ENCODE data around the gene ITPR2. TPM values are rescaled to one million over a fixed set of nuclear protein-coding genes. Genes with fewer than 3 reads are reported as not detected.

The ITPR2 gene
- total RNA-seq, 4 donors from 2014 or later: 34.1 to 53.0 (median 41.0) TPM

DNA sequence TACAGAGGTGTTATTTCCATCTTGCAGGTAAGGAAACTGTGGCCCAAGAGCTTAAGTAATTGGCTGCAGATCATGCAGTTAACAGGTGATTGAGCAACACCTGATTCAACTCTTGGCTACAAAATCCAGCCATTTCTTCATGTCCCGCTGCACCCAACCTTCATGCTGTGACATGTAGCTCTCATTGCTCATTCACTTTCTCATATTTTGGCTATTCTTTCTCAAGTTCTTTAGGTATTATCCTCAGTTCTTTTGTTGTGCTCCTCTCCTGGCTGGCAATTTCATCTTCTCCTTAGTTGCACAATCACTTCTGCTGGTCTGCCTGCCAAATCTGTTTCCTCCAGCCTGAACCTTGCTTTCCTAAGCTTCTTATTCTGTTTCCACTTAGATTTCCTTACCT lies 336.8 kb downstream of the ITPR2 start:
- TF ChIP-seq, protein P1, sequence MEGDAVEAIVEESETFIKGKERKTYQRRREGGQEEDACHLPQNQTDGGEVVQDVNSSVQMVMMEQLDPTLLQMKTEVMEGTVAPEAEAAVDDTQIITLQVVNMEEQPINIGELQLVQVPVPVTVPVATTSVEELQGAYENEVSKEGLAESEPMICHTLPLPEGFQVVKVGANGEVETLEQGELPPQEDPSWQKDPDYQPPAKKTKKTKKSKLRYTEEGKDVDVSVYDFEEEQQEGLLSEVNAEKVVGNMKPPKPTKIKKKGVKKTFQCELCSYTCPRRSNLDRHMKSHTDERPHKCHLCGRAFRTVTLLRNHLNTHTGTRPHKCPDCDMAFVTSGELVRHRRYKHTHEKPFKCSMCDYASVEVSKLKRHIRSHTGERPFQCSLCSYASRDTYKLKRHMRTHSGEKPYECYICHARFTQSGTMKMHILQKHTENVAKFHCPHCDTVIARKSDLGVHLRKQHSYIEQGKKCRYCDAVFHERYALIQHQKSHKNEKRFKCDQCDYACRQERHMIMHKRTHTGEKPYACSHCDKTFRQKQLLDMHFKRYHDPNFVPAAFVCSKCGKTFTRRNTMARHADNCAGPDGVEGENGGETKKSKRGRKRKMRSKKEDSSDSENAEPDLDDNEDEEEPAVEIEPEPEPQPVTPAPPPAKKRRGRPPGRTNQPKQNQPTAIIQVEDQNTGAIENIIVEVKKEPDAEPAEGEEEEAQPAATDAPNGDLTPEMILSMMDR (IDR thresholded peaks at IDR 0.05; ENCODE audit: low read depth): no peak

DNA sequence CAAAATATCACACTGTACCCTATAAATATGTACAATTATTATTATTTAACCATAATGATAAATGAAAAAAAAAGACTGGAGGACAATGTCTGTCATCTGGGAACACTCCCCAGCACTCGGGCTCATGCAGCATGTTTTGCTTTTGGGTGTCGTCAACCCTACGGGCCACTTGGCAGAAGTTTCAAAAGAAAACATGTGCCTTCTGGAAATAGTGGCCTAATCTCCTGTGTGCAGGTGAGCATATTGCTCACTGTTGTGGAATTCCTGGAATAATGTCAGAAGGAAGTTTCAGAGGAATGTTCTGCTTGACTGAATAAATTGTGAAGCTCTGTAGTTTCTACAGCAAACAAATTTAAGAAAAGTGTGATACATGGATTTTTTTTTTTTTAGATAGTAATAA lies 339.3 kb downstream of the ITPR2 start:
- TF ChIP-seq, protein P1 (IDR thresholded peaks at IDR 0.05; ENCODE audit: low read depth): no peak

DNA sequence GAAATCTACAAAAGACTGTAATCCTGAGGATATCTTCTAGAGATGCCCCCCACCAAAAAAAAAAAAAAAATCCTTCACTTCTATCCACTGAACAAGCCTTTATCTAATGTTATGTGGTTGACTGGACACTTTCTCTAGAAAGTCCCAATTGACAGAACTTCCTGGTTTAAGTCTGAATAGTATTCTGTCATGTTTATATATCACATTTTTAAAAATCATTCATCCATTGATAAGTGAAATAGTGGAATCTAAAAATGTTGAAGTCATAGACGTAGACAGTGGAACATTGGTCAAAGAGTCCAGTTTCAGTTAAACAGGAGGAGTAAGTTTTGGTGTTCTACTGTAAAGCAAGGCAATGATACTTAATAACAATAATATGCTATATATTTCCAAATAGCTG lies 340.6 kb downstream of the ITPR2 start:
- TF ChIP-seq, protein P1 (IDR thresholded peaks at IDR 0.05; ENCODE audit: low read depth): no peak

DNA sequence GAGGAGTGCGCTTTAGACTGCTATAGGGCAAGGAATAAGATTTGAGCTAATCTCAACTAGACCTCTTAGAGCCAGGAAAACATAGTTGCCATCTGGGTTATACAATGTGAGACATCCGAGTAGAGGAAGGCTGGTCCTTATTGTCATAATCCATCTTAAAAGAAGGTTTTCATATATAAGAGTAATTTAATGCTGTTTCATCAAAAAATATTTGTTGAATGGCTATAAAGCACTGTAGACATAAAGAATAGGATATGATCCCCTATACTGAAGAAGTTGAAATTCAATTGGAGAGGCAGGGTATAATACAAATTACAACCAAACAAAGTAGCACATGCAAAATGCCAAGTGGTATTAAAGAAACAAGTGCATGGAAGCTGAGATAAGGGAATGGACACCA lies 343.1 kb downstream of the ITPR2 start:
- TF ChIP-seq, protein P1 (IDR thresholded peaks at IDR 0.05; ENCODE audit: low read depth): no peak

DNA sequence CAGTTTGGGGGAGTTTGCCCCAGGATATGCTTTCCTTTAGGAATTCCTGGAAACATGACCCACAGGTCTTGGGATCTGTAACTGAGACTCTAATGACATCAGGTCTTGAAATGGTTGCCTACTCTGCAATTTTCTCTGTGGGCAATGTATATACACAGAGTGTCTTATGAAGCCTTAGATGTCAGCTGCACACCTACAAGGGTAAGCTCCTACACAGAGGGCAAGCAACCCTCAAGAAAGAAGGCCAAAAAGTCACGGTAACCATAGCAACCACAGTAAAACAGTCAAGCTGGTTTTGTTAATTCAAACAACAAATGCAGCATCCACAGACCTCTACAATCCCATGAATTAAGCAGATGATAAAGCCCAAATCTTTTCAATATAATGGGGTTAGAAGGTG lies 344.6 kb downstream of the ITPR2 start:
- TF ChIP-seq, protein P1 (IDR thresholded peaks at IDR 0.05; ENCODE audit: low read depth): no peak

DNA sequence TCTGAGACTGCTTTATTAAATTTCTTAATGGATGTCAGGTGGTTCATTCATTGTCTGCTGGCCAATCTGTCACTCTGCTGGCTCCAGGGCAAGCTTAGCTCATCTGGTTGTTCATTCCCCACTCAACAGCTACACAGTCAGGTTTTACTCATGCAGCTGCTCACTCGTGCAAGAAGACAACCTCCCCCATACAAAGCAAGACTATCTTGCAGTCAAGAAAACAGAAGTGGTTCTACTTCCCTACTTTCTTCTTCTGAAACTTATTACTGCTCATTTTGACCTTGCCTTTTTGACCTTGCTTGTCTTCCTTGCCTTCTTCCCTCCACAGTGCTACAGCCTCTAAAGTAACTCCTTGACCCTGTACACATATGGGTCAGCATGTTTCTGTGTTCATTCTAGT lies 359.7 kb downstream of the ITPR2 start:
- TF ChIP-seq, protein P1 (IDR thresholded peaks at IDR 0.05; ENCODE audit: low read depth): no peak

DNA sequence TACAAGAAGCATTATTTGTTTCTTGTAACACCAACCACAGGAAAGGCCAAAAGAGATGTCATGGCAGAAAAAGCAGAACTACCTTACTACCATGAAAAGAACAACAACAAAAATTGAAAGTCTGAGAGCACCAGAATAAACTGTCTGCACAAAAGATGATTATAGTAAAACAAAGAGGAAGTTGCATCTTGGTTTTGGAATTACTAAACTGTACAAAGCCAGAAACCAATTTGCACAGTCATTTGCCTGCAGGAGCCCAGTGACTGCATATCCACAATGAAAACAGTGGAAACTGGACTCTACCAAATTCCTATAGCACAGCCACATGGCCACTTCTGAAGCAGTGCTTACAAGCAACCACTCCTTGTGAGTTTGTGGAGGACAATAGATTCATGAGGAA lies 361.4 kb downstream of the ITPR2 start:
- TF ChIP-seq, protein P1 (IDR thresholded peaks at IDR 0.05; ENCODE audit: low read depth): no peak
